DMS53 (cell line): Measurements from ENCODE around the gene ERI3.

Source experiments
- DNase-seq: peaks from one replicate; lab custom pipeline; 2025; lab: John Stamatoyannopoulos, UW

ERI3 gene

DNA sequence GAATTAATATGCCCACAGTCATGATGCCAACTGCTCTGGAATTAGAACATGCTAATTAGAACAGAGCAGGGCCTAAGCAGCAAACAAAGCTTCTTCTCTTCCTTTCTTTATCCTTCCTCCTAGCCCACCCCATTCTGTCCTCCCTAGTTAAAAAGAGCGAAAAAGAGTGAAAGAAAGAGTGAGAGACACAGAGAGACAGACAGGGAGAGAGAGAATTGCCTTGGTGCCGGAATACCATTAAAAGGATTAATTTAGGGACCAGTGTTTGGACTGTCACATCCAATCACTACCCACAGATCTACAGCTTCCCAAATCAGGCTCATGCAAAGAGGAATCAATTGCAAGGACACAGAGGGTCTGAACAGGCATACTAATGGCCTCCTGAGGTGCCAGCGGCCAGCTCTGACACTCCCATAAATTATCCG, 7.0 kb downstream of the ERI3 start:
- no peak for DNase-seq

DNA sequence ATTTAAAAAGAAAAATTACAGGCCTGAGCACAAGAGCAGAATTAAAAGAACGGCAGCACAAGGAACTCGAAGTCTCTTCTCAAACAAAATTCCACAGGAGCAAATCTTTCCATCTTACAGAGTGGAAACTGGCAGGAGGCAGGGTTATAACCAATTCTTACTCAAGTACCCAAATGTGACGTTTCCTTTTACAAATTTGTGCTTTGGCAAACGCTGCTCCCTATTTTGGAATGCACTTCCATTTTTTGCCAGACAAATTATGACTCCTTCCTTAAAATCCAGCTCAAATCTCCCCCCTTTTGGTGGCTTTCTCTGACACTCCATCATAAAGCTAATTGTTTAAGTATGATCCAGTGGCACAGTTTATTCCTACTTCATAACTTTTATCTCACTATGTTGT, 7.8 kb downstream of the ERI3 start:
- no peak for DNase-seq

DNA sequence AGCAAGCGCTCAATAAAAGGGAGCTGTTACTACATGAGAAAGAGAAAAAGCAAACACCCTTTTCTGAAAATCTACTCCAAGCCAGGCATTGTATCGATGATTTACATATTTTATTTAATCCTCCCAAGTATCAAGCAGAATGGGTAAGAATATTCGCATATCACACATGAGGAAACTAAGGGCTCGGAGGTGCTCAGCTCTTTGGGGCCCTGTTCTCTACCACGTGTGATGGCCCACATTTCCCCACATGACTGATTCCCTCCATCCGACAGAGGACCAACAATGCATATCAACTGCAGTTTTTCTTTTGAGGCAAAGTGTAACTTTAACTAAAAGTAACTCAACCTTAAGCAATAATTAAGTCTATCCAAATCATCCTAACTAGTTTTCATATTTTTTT, 8.2 kb downstream of the ERI3 start:
- no peak for DNase-seq

DNA sequence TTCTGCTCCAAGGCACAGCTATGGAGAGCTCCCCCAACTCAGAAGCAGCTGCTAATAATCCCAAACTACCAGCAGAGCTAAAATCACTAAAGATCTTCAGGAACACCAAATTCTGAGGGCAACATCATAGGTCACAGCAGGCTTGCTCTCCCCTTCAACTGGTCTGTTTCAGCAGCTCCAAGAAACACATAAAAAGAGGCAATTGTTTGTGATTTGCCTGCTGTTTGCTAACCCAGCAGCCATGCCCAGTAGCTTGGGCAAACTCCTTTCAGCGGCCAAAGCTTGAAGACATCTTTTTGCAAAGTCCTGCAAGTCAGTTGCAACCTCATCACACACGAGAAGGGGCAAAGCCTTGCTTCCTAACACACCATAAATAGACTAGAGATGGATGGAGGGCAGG, 8.9 kb downstream of the ERI3 start:
- no peak for DNase-seq

DNA sequence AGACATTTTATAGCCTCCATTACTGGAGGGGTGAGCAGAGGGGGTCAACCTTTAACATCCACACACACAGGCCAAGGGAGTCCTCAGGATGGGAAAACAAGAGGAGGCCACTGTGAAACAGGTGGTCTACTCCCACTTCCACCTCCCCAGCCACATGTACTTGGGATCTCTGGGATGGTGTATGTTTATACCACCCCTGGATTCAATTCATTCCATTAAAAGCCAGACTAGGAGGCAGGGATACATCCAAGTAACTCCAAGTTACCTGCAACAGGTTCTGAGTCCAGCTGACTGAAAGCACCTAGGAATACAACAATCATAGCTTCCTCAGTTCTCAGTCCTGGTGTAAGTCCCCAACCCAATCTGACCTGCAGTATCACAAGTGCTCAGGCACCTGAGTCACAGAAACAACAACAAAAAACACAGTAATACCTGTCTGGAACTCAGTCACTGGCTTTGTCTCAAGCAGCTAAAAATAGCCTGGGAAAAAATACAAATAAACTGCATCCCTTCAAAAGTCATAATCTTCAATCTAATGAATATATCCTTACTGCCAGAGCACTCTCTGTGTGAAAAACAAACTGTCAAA, 9.8 kb downstream of the ERI3 start:
- no peak for DNase-seq

DNA sequence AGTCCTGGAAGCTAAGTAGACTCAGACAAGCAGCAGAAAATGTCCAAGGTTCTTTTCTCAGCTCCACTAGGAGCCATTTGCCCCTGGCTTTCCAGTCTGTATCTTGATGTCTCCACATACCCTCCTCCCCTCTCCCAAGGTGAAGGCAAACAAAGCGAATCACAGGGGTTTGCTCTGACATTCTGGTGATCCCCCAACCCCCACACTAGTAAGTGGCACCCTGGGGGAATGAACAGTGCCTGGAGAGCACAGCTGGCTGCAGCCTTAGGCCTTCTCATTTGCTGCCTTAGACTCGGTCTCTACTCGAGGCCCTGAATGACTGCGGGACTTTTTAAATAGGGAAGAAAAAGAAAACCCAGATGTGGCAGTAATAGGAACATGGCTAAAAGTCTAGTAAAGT, 15.3 kb downstream of the ERI3 start:
- DNase-seq = no peak

DNA sequence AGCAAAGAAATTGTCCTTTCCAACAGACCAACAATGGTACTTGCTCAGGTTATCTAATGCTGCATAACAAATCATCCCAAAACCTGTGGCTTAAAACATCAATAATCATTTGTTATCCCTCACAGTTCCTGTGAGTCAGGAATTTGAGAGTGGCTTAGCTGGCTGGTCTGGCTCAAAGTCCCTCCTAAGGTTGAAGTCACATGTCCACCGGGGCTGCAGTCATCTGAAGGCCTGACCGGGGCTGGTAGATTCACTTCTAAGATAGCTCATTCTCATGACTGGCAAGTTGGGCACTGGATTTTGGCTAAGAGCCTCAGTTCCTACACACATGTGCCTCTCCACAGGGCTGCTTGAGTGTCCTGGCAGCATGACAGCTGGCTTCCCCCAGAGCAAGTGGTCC, 16.9 kb downstream of the ERI3 start:
- no peak for DNase-seq

DNA sequence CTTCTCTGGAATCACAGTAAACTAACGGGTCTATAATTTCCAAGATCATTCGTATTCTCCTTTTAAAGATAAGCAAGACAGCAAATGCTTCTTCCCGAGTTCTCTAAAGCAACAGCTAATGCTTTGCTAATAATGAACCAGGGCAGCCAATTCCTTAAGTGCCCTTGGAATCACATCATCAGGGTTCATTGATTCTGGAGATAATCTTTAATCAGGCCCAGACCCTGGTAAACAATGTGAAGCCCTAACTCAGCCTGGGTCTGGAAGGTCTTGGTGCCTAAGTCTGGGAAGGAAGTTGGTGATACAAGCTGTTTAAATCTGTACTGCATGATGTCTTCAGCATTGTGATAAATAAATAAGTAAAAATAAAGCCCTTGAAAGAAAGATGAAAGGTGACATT, 18.4 kb downstream of the ERI3 start:
- no peak for DNase-seq

DNA sequence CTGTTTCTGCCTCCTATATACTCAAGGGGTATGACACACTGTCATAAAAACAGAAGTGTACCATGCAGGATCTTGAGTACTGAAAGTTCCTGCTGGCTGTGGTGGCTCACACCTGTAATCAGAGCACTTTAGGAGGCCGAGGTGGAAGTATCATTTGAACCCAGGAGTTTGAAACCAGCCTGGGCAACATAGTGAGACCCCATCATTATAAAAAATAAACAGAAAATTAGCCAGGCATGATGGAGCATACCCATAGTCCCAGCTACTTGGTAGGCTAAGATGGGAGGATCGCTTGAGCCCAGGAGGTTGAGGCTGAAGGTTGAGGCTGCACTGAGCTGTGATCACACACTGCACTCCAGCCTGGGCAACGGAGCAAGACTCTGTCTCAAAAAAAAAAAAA, 20.1 kb downstream of the ERI3 start:
- DNase-seq = no peak

DNA sequence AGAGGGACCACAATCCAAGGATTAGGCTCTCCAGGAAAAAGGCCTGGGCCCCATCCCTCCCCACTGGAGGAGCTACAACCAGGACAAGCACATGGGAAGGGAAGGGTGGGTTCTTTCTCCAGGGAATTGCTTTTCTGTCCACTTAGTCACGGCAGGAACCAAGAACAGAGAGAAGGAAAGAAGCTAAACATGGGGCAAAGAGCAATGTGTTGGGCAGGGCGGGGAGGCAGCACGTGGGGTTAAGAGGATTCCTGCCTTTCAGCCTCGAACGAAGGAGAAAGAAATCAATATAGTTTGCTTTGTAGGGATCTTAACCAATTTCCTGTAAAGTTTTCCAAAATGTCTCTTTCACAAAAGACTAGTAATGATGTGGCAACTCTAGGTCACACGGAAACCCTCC, 21.7 kb downstream of the ERI3 start:
- DNase-seq = no peak

DNA sequence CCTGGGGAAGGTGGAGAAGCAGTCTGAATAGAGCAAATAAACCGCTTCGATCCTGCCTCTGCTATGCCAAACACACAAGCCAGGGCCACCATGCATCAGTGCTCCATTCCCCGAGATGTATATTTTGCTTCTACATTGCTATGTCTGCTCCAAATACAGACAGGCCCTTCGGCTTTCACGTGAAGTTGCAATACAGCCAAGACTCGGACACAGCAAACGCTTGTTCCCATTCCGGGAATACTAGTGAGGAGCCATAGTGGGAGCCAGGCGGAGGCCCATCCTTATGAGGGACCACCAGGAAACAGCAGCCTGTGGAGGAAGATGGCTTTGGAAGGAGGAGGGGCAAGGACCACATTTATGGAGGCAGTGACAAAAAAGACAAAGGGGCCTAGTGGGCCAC, 22.6 kb downstream of the ERI3 start:
- DNase-seq = no peak

DNA sequence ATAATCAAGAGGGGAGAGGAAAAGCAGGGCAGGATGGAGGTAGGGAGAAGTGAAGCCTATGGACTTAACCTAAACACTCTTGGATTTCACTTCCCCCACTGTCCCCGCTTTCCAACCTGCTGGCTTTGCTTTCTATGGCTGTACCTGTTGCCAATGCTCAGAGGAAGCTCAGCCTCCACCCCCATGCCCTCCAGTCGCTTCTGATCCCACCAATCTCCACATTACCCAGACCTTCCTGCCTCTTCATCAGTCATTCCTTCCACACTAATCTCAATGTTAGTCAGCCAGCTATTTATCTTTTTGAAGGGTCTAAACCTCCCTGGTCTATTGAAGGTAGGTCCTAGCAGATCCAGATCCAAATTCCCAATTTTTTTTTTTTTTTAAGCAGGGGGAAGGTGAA, 24.1 kb downstream of the ERI3 start:
- no peak for DNase-seq

DNA sequence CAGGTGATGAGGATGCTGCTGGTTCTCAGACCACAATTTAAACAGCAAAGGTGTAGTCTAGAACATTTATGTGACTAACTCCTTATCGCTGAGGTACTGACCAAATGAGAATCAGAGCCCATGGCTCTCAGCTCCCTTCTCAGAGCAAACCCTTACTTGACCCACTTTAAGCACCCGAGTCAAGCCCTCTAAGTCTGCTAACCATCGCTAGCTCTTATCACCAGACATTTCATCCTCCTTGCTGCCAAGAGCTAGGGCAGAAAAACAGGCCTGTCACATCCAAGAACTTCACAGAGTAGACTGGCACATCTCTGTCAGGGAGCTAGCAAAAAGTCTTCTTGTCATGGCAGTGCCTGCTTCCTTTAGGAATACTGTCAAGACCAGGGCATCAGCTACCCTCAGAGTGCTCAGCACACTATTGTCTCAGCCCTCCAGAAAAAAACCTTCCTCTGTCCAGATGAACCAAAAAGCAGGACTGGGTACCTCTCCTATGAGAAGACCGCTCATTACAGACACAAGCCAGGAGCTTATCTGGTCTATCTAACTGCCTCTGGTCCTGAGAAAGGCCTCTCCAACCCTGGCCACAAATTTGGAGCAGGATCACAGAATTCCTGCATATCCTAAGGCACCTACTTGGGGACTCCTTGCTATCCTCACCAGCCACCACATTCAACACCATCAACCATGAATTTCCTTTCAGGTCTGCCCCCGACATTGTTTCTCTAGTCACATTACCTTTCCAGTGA, 26.2 kb downstream of the ERI3 start:
- DNase-seq = peak; percentile 17

DNA sequence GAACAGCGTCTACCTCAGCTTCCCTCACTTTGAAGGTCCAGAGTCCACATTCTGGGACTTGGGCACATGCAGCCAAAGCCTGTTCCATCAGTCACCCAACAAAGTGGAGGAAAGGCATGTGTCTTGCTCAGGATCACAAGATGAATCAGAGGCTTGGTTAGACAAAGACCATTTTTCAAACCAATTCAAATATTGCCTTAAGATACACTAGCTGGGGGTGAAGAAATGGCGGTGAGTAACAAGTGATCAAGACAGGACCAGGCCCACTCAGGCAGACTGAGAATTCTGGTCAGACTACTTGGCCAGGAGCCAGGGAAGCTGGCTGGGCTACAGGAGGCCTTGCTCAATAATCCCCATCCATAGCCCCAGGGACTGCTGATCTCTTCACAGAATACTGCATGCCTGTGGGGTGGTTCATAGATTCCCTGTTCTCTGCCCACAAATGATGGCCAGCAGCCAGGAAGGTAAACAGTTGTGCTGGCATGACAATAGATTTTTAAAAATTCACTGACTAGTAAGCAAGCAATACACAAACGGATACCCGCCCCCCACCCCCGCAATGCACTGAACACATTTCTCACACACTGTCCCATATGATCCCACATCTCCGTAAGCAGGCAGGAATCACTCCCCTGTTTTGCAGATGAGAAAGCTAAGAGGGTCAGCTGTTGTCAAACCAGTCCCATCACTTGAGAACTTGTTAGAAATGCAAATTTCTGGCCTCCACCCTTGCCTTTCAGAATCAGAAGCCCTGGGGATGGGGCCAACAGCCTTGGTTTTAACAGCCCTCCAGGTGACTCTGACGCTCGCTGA, 27.2 kb downstream of the ERI3 start:
- peak; percentile 80 for DNase-seq

DNA sequence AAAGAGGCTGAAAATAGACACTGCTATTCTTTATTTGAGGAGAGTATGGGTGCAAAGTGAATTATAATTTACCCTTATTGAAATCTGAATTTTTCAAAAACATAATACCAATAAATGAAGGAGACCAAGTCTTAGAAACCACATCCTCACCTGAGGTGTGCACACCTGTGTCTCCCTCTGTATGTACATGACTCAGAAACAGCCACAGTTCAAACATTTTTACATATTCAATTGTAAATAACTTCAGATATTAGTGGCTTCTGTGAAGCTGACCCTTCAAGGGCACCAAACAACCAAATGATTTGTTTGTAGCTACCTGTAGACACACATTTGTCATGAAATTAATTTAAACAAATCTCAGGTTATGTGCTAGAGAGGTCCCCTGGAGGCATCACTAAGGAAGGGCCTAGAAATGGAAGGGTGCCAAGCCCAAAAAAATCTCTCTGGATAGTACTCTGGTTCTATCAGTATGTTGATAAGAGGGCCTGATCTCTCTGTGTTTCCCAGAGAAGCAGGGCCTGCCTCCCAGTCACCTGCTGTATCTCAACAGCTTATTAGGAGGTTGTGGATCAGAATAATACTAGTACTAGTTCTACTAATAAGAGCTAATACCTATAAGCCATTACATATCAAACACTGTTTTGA, 28.1 kb downstream of the ERI3 start:
- DNase-seq = no peak

DNA sequence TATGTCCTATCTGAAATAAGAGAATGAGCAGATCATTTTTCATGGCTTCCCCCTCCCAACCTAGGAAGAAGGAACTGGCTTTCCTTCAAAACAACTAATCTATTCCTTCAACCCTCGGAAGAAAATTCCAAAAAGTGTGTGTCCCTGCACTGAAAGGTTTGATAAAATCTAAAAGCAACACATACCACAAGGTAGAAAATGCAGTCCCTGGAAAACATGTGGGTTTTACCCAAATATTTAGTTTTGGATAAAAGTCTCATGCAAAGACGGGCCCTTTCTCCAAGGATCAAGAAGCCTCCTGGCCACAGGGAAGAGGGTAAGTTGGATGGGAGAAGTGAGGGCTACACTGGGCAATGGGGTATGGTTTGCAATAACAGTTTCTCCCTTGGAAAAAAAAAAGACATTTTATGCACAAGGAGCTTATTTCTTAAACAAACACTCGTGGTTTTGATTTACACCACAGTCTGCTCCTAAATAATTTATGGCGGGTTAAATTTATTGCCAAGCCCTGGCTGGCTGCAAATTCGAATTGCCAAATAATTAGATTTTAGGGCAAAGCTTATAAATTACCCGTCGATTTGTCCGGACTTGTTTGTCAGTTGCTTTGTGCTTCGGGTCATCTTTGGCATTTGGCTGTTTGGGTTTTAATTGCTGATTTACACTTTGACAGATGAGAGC, 28.9 kb downstream of the ERI3 start:
- no peak for DNase-seq

DNA sequence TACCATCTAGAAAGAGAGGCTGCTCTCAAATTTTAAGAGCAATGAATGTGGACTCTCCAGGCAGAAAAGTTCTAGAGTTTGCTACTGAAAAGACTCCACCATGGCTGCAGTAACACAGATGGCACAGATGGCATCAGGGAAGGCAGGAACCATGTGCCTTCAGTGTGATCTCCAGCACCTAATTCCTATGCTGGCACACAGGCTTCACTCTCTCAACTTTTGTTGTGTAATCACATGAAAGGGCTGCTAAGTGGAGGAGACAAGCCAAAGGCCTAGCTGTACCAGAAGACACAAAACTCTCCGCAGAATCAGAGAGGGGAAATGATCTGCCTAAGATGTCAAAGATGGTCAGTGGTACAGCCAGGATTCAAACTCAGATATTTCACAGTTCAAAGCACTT, 31.1 kb downstream of the ERI3 start:
- DNase-seq = no peak

DNA sequence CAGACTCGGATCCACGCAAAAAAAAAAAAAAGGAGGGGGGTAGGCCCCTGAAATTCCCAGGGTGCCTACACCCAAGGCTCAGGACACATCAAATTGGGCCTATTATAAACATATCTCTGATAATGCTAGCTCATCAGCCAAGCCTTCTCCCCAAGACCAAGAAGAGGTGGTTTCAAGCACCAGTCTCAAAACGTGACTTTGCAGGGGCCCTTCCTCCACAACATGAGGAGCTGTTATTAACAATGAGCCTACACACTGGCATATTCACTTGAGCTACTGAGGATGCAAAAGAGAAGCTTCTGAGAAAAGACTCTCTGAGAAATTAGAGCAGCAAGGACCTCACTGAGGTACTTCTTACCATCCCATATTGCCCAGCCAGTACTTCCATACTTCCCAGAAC, 32.7 kb downstream of the ERI3 start:
- no peak for DNase-seq

DNA sequence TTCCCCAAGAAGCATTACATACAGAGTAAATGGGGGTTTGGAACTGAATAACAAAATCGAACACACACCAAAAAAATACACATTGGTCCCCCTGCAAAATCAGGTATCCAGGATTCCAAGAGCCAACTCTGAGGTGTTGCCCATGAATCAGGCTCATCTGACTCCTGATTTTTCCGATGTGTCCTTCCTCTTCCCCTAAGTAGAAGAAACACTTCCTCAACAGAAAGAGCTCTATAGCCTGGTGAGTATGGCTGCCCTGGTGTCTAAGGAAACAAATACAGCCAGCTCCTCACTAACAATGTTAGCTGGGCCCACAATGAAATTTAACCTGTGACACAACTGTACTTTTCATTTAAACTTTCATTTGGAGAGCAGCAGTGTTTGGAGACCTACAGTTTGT, 33.6 kb downstream of the ERI3 start:
- no peak for DNase-seq

DNA sequence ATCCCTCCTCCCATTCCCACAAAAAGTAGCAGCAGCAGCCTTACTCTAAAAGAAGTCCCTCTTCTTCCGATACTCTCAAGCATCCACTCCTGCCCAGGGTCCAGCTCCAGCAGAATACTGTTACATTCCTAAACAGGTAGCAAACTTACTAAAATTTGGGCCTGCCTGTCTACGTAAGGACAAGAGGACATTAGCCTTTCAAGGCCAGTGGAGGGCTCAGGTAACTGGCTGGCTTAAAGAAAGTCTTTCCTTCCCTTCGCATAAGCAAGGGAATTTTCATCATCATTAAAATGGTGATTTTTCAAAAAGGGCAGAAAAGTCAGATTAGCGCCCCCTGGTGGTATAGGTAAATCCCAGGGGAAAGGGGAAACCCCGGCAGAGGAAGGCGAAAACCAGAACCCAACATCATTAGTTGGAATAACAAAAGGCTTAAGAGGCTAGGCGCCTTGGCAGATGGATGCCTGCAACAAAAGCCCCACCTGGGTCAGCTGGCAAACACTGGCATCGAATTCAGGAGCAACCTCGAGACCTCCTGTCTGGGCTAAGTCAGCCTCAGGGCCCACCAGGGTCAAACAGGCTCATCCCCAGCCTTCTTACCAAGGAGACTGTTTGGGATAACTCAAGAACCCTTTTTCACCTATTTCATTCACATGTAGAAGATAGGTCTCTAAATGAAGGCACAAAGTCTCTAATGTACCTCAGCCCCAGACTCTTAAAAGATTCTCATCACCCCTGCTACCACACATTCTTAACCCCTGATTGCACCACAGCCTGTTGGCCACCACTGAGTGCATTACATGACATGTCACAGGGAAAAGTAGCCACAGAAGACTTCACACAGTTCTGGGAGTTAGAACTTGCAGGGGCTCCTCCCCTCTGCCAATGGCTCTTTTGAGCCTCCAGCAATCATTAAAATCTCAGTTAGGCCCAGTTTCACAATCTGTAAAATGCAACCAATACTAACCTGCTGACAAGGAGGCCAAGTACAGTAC, 36.7 kb downstream of the ERI3 start:
- peak; percentile 78 for DNase-seq

DNA sequence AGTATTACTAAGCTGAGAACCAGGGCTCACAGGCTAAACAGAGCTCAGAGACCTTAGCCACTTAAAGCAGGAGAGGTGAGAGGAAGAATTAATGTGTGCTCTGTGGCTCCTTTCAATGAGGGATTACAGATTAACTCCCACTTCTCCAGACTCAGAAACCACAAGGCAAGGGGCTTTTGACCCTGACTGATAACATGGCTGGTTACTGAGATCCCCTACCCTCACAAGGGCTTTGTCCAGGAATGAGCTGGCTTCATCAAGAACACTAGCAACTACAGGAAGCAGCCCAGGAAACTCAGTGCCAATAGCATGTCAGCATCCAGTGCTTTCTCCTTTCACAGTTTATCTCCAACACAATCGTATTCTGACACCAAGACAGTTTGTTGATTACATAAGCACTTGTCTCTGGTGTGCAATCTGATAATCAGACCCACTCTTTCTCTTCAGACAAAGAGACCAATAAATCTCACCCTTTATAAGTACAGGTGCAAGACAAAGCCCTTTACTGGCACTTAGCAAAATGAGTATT, 38.8 kb downstream of the ERI3 start:
- peak; percentile 10 for DNase-seq
